GM23338 (cell line): ENCODE measurements around the gene CSF3. TPM values are rescaled to one million over a fixed set of nuclear protein-coding genes. Genes with fewer than 3 reads are reported as not detected.
A peak's percentile ranks its signal among the peaks of the same experiment; 100 is the strongest.

Source experiments
- ATAC-seq: fragments of 200-7000 bp; cut with Tn5 transposase; 3 replicates; pipeline ENCODE4 v1.9.1; 2020
- DNase-seq: peaks from one replicate; pipeline ENCODE4 v3.0.0-alpha.2; 2015; ENCODE audit warnings: low spot score
- H2AFZ ChIP-seq: fragments of 200-600 bp; sonication (generic); 2 replicates; pipeline ENCODE4 v1.8.0; 2016; ENCODE audit warnings: antibody characterized with exemption, mild to moderate bottlenecking, moderate library complexity
- H3F3A ChIP-seq: fragments of 200-600 bp; sonication (generic); replicated peaks from 2 replicates; pipeline ENCODE4 v1.8.0; 2017; ENCODE audit warnings: antibody characterized with exemption, mixed run types, low read depth
- H3K27ac ChIP-seq: fragments of 200-600 bp; sonication (generic); 2 replicates; pipeline ENCODE4 v1.6.1; 2016; ENCODE audit warnings: low read depth
- H3K27me3 ChIP-seq: fragments of 200-600 bp; sonication (generic); 2 replicates; pipeline ENCODE4 v1.8.0; 2016; ENCODE audit warnings: mild to moderate bottlenecking, mixed run types, moderate library complexity; ENCODE audit not compliant: insufficient read depth
- H3K36me3 ChIP-seq: fragments of 200-600 bp; sonication (generic); 2 replicates; pipeline ENCODE4 v1.8.0; 2016; ENCODE audit warnings: mild to moderate bottlenecking; ENCODE audit not compliant: insufficient read depth
- H3K4me1 ChIP-seq: fragments of 200-600 bp; sonication (generic); 2 replicates; pipeline ENCODE4 v1.8.0; 2016; ENCODE audit warnings: mild to moderate bottlenecking, moderate library complexity; ENCODE audit not compliant: insufficient read depth
- H3K4me2 ChIP-seq: fragments of 200-600 bp; sonication (generic); 2 replicates; pipeline ENCODE4 v1.7.1; 2017; ENCODE audit warnings: mixed run types
- H3K4me3 ChIP-seq: fragments of 200-600 bp; sonication (generic); 2 replicates; pipeline ENCODE4 v1.6.1; 2016; ENCODE audit warnings: mixed run types
- H3K79me2 ChIP-seq: fragments of 200-600 bp; sonication (generic); replicated peaks from 2 replicates; pipeline ENCODE4 v1.8.0; 2017; ENCODE audit warnings: mild to moderate bottlenecking; ENCODE audit not compliant: insufficient read depth
- H3K9me2 ChIP-seq: fragments of 200-600 bp; sonication (generic); 2 replicates; pipeline ENCODE4 v1.8.0; 2017; ENCODE audit not compliant: insufficient read depth
- H4K20me1 ChIP-seq: fragments of 200-600 bp; sonication (generic); replicated peaks from 2 replicates; pipeline ENCODE4 v1.8.0; 2017; ENCODE audit warnings: mild to moderate bottlenecking; ENCODE audit not compliant: insufficient read depth
- H3K27ac Mint-ChIP-seq: 2 replicates; pipeline ENCODE4 v1.8.0; 2020; ENCODE audit warnings: inconsistent platforms, mild to moderate bottlenecking, moderate library complexity, mixed read lengths
- H3K27me3 Mint-ChIP-seq: 3 replicates; pipeline ENCODE4 v1.8.0; 2022; ENCODE audit warnings: low read depth, mild to moderate bottlenecking, moderate library complexity, mixed read lengths, inconsistent platforms; ENCODE audit not compliant: insufficient read depth, poor library complexity
- H3K36me3 Mint-ChIP-seq: 3 replicates; pipeline ENCODE4 v1.8.0; 2021; ENCODE audit warnings: low read depth, mild to moderate bottlenecking, inconsistent platforms, moderate library complexity, mixed read lengths
- H3K4me1 Mint-ChIP-seq: 3 replicates; pipeline ENCODE4 v1.8.0; 2020; ENCODE audit warnings: mild to moderate bottlenecking, inconsistent platforms, mixed read lengths
- H3K4me3 Mint-ChIP-seq: 3 replicates; pipeline ENCODE4 v1.8.0; 2021; ENCODE audit warnings: moderate library complexity, mild to moderate bottlenecking, inconsistent platforms, mixed read lengths
- H3K9me3 Mint-ChIP-seq: 3 replicates; pipeline ENCODE4 v1.8.0; 2020; ENCODE audit warnings: moderate library complexity, mild to moderate bottlenecking, inconsistent platforms, mixed read lengths
- CREB1 ChIP-seq: fragments of 250-450 bp; sonication (Bioruptor Pico); IDR thresholded peaks from 2 replicates; pipeline ENCODE4 v1.5.0; 2020; ENCODE audit warnings: low read depth, mild to moderate bottlenecking, moderate library complexity
- ETS1 ChIP-seq: IDR thresholded peaks from 2 replicates; pipeline ENCODE4 v1.6.1; 2016; ENCODE audit warnings: antibody characterized with exemption
- EZH2 ChIP-seq: fragments of 200-600 bp; sonication (generic); IDR thresholded peaks from one replicate; pipeline ENCODE4 v1.8.0; 2017; ENCODE audit warnings: antibody characterized with exemption, mild to moderate bottlenecking, low read depth; ENCODE audit not compliant: unreplicated experiment
- EZH2phosphoT487 ChIP-seq: fragments of 200-600 bp; sonication (generic); IDR thresholded peaks from one replicate; pipeline ENCODE4 v1.8.1; 2018; ENCODE audit warnings: antibody characterized with exemption; ENCODE audit not compliant: unreplicated experiment
- JUNB ChIP-seq: IDR thresholded peaks from one replicate; pipeline ENCODE4 v1.6.1; 2016; ENCODE audit warnings: antibody characterized with exemption; ENCODE audit not compliant: unreplicated experiment
- NANOG ChIP-seq: IDR thresholded peaks from 2 replicates; pipeline ENCODE4 v1.6.1; 2016; ENCODE audit warnings: antibody characterized with exemption, borderline replicate concordance
- POLR2AphosphoS5 ChIP-seq: IDR thresholded peaks from 2 replicates; pipeline ENCODE4 v1.6.1; 2016; ENCODE audit warnings: antibody characterized with exemption, low read depth
- STAT1 ChIP-seq: IDR thresholded peaks from one replicate; pipeline ENCODE4 v1.6.1; 2016; ENCODE audit warnings: antibody characterized with exemption; ENCODE audit not compliant: unreplicated experiment
- ZNF114 ChIP-seq: fragments of 250-450 bp; sonication (Bioruptor Pico); IDR thresholded peaks from 2 replicates; pipeline ENCODE4 v1.5.0; 2020; ENCODE audit warnings: mild to moderate bottlenecking, moderate library complexity
- ZNF331 ChIP-seq: fragments of 250-450 bp; sonication (Bioruptor Pico); IDR thresholded peaks from 2 replicates; pipeline ENCODE4 v1.5.0; 2020; ENCODE audit warnings: low read depth, mild to moderate bottlenecking, moderate library complexity
- polyA plus RNA-seq: library from polyadenylated mRNA; unstranded; fragments of >200 nt; fragmentation: Nextera tagmentation; extraction: Ambion mirVana; gene quantifications from 2 replicates; pipeline ENCODE4 v1.2.1, GENCODE V29; 2016
- total RNA-seq: library from RNA; depleted of rRNA; stranded (reverse); fragments of >200 nt; shearing (Covaris generic); gene quantifications from 2 replicates; pipeline ENCODE4 v1.2.3, GENCODE V29; 2014
- TF ChIP-seq, protein P1 (sequence below), 2 experiments: fragments of 200-600 bp in 1 of 2; sonication (generic) in 1 of 2; conservative IDR thresholded peaks; 2 replicates each; pipeline versions ENCODE4 v1.5.1 to v1.6.1; 2016 to 2017; ENCODE audit warnings: antibody characterized with exemption in 2 of 2, low read depth in 2 of 2, mild to moderate bottlenecking in 2 of 2, moderate library complexity in 1 of 2
- TF ChIP-seq, protein P2 (sequence below): fragments of 250-450 bp; sonication (Bioruptor Pico); IDR thresholded peaks from 2 replicates; pipeline ENCODE4 v1.5.0; 2020; ENCODE audit warnings: mild to moderate bottlenecking, moderate library complexity
- TF ChIP-seq, protein P3 (sequence below): IDR thresholded peaks from one replicate; pipeline ENCODE4 v1.6.1; 2018; ENCODE audit warnings: antibody characterized with exemption; ENCODE audit not compliant: unreplicated experiment

CSF3 gene
- total and polyA plus RNA-seq, 2 experiments from 2014 or later, result not detected

DNA sequence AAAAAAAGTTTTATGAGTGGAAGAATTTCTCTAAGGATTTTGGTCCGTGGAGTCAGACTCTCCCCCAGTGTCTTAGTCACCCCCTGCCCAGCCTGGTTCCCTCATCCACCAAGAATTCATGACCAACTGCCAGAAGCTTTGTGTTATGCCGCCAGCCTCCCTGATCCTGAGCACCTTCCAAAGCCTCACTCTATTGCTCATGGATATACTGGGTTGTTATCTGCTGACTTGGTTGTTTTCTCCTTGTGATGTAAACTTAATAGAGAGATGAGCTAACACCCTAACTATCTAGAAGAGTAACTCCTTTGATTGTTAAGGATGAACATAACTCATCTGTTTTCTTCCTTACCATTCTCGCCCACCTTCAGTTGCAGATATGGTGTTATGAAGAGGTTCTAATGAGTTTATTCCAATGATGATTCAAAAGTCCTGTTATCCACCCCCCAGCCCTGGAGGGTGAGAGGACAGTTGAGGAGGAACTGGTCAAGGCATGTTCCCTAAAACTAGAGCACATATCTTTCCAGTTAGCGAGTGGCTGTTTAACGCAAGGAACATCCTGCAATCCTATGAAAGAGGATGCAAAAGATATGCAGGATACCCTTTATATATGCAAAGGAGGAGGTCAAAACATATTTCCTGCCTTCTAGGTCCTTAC lies 36.1 kb upstream of the CSF3 start:
- Mint-ChIP-seq H3K4me1 (peaks cover 23% of the 10 kb centered on the region), H3K9me3 (no peaks in the 10 kb centered on the region), H3K36me3 (peaks cover 14% of the 10 kb centered on the region), H3K27me3 (peaks cover 9% of the 10 kb centered on the region), H3K27ac (peak overlapping the region; percentile 51; the same call in 1 of the 2 replicates), H3K4me3 (peak overlapping the region; percentile 92)
- peaks cover 20% of the 10 kb centered on the region for H3K4me1 ChIP-seq
- H3K27ac ChIP-seq, result 0 out of 2 replicates have a peak overlapping the region, but pooled peaks have one; percentile 85
- peak overlapping the region; percentile 77 for H3K4me3 ChIP-seq
- ATAC-seq, result no peak
- H2AFZ ChIP-seq, result peak overlapping the region; percentile 91
- no peaks in the 10 kb centered on the region for H3K27me3 ChIP-seq
- DNase-seq, result no peak
- H3F3A ChIP-seq, result peaks cover 8% of the 10 kb centered on the region; the same call in 1 of the 2 replicates
- peak overlapping the region; percentile 83 for H3K4me2 ChIP-seq
- peaks cover 29% of the 10 kb centered on the region for H3K79me2 ChIP-seq
- H3K9me2 ChIP-seq, result no peaks in the 10 kb centered on the region
- H3K36me3 ChIP-seq, result peaks cover under 1% of the 10 kb centered on the region
- H4K20me1 ChIP-seq, result peaks cover 16% of the 10 kb centered on the region
- no peak for TF ChIP-seq JUNB
- TF ChIP-seq EZH2phosphoT487, result no peak
- TF ChIP-seq ZNF114 (CRISPR knock-in tag), result no peak
- TF ChIP-seq POLR2AphosphoS5, result no peak
- no peak for TF ChIP-seq ETS1
- TF ChIP-seq, protein P1, sequence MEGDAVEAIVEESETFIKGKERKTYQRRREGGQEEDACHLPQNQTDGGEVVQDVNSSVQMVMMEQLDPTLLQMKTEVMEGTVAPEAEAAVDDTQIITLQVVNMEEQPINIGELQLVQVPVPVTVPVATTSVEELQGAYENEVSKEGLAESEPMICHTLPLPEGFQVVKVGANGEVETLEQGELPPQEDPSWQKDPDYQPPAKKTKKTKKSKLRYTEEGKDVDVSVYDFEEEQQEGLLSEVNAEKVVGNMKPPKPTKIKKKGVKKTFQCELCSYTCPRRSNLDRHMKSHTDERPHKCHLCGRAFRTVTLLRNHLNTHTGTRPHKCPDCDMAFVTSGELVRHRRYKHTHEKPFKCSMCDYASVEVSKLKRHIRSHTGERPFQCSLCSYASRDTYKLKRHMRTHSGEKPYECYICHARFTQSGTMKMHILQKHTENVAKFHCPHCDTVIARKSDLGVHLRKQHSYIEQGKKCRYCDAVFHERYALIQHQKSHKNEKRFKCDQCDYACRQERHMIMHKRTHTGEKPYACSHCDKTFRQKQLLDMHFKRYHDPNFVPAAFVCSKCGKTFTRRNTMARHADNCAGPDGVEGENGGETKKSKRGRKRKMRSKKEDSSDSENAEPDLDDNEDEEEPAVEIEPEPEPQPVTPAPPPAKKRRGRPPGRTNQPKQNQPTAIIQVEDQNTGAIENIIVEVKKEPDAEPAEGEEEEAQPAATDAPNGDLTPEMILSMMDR (conservative IDR thresholded peaks at IDR 0.05; ENCODE audit: low read depth in 2 of 2), result no peak
- TF ChIP-seq CREB1 (CRISPR knock-in tag), result no peak
- no peak for TF ChIP-seq STAT1
- no peak for TF ChIP-seq NANOG
- TF ChIP-seq, protein P2, sequence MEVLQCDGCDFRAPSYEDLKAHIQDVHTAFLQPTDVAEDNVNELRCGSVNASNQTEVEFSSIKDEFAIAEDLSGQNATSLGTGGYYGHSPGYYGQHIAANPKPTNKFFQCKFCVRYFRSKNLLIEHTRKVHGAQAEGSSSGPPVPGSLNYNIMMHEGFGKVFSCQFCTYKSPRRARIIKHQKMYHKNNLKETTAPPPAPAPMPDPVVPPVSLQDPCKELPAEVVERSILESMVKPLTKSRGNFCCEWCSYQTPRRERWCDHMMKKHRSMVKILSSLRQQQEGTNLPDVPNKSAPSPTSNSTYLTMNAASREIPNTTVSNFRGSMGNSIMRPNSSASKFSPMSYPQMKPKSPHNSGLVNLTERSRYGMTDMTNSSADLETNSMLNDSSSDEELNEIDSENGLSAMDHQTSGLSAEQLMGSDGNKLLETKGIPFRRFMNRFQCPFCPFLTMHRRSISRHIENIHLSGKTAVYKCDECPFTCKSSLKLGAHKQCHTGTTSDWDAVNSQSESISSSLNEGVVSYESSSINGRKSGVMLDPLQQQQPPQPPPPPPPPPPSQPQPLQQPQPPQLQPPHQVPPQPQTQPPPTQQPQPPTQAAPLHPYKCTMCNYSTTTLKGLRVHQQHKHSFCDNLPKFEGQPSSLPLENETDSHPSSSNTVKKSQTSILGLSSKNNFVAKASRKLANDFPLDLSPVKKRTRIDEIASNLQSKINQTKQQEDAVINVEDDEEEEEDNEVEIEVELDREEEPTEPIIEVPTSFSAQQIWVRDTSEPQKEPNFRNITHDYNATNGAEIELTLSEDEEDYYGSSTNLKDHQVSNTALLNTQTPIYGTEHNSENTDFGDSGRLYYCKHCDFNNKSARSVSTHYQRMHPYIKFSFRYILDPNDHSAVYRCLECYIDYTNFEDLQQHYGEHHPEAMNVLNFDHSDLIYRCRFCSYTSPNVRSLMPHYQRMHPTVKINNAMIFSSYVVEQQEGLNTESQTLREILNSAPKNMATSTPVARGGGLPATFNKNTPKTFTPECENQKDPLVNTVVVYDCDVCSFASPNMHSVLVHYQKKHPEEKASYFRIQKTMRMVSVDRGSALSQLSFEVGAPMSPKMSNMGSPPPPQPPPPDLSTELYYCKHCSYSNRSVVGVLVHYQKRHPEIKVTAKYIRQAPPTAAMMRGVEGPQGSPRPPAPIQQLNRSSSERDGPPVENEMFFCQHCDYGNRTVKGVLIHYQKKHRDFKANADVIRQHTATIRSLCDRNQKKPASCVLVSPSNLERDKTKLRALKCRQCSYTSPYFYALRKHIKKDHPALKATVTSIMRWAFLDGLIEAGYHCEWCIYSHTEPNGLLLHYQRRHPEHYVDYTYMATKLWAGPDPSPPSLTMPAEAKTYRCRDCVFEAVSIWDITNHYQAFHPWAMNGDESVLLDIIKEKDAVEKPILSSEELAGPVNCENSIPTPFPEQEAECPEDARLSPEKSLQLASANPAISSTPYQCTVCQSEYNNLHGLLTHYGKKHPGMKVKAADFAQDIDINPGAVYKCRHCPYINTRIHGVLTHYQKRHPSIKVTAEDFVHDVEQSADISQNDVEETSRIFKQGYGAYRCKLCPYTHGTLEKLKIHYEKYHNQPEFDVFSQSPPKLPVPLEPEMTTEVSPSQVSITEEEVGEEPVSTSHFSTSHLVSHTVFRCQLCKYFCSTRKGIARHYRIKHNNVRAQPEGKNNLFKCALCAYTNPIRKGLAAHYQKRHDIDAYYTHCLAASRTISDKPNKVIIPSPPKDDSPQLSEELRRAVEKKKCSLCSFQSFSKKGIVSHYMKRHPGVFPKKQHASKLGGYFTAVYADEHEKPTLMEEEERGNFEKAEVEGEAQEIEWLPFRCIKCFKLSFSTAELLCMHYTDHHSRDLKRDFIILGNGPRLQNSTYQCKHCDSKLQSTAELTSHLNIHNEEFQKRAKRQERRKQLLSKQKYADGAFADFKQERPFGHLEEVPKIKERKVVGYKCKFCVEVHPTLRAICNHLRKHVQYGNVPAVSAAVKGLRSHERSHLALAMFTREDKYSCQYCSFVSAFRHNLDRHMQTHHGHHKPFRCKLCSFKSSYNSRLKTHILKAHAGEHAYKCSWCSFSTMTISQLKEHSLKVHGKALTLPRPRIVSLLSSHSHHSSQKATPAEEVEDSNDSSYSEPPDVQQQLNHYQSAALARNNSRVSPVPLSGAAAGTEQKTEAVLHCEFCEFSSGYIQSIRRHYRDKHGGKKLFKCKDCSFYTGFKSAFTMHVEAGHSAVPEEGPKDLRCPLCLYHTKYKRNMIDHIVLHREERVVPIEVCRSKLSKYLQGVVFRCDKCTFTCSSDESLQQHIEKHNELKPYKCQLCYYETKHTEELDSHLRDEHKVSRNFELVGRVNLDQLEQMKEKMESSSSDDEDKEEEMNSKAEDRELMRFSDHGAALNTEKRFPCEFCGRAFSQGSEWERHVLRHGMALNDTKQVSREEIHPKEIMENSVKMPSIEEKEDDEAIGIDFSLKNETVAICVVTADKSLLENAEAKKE (CRISPR knock-in tag), result no peak
- no peak for TF ChIP-seq ZNF331 (CRISPR knock-in tag)
- no peak for TF ChIP-seq EZH2
- TF ChIP-seq, protein P3, sequence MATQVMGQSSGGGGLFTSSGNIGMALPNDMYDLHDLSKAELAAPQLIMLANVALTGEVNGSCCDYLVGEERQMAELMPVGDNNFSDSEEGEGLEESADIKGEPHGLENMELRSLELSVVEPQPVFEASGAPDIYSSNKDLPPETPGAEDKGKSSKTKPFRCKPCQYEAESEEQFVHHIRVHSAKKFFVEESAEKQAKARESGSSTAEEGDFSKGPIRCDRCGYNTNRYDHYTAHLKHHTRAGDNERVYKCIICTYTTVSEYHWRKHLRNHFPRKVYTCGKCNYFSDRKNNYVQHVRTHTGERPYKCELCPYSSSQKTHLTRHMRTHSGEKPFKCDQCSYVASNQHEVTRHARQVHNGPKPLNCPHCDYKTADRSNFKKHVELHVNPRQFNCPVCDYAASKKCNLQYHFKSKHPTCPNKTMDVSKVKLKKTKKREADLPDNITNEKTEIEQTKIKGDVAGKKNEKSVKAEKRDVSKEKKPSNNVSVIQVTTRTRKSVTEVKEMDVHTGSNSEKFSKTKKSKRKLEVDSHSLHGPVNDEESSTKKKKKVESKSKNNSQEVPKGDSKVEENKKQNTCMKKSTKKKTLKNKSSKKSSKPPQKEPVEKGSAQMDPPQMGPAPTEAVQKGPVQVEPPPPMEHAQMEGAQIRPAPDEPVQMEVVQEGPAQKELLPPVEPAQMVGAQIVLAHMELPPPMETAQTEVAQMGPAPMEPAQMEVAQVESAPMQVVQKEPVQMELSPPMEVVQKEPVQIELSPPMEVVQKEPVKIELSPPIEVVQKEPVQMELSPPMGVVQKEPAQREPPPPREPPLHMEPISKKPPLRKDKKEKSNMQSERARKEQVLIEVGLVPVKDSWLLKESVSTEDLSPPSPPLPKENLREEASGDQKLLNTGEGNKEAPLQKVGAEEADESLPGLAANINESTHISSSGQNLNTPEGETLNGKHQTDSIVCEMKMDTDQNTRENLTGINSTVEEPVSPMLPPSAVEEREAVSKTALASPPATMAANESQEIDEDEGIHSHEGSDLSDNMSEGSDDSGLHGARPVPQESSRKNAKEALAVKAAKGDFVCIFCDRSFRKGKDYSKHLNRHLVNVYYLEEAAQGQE, result no peak
